GM18499 (cell line): ENCODE measurements around the gene GNA15.
"Not testable (repeated sequence)": the region's sequence is repeated elsewhere in the genome, so short reads cannot be mapped to it uniquely, and the experiment has no call there.

Experiments
- ATAC-seq: cut with Tn5 transposase; IDR thresholded peaks from one replicate; pipeline ENCODE4 v1.9.1; 2021; ENCODE audit warnings: moderate number of reproducible peaks; ENCODE audit not compliant: insufficient read depth, unreplicated experiment

Gene GNA15

GRCh38 chr19:3163230-3163886 lies 27.5 kb downstream of the GNA15 start:
- ATAC-seq, result no peak

- no peak for ATAC-seq
These were observed 28.1 kb downstream of the GNA15 start for GRCh38 chr19:3163943-3164342.

GRCh38 chr19:3167533-3168272 lies 31.9 kb downstream of the GNA15 start:
- no peak for ATAC-seq

GRCh38 chr19:3171894-3172672 lies 36.2 kb downstream of the GNA15 start:
- ATAC-seq, result no peak

DNA sequence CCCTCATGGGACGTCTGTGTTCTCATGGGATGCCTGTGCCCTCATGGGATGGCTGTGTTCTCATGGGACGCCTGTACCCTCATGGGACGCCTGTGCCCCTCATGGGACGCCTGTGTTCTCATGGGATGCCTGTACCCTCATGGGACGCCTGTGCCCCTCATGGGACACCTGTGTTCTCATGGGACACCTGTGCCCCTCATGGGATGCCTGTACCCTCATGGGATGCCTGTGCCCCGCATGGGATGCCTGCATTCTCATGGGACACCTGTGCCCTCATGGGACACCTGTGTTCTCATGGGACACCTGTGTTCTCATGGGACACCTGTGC lies 36.8 kb downstream of the GNA15 start:
- ATAC-seq, result not testable (repeated sequence)

DNA sequence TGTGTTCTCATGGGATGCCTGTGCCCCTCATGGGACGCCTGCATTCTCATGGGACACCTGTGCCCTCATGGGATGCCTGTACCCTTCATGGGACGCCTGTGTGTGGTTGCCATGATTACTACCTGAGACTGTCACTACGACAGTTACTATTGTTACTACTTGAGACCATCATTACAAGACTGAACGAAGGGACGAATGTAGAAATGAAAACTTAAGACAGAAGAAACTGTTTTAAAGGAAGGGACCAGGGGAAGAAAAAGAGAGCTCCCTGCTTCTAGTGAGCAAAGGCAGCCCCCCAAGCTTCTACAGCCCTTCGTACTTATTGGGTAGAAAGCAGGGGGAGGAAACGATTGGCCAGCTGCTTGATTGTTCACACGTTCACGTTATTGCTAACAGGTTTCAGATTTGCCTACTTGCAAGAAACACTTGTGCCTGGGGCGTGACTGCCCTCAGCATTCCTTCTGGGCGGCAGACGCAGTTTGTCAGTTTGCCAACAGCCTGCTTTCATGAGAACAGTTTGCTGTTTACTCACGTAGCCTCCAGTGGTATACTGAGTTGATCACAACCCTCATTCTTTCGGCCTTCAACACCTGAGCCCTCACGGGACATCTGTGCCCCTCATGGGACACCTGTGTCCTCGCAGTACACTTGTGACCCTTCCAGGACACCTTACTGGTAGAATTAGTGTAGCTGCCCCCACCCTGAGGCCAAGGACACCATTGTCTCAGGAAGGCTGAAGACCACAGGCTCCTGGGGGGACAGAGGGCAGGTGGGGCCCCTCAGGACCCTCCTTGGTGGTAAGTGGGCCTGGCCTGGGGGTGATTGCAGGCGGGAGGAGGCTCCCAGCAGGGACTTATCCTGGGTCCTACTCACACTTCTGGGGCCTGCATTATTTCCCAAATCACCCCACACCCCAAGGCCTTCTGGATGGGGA lies 40.2 kb downstream of the GNA15 start:
- ATAC-seq, result no peak

- no peak for ATAC-seq
These were observed 41.1 kb downstream of the GNA15 start for GRCh38 chr19:3176715-3177501.

GRCh38 chr19:3178377-3178972 lies 42.6 kb downstream of the GNA15 start, which contains the start of gene S1PR4:
Gene S1PR4 (plus strand): TSS chr19:3178769. CDS start chr19:3178793, 24 bp downstream.
- no peak for ATAC-seq

- ATAC-seq, result no peak
These were observed 43.3 kb downstream of the GNA15 start for GRCh38 chr19:3178973-3179738.

GRCh38 chr19:3179739-3180293 lies 44.0 kb downstream of the GNA15 start:
- no peak for ATAC-seq

GRCh38 chr19:3183721-3184641 lies 48.1 kb downstream of the GNA15 start:
- ATAC-seq, result no peak

GRCh38 chr19:3184847-3185460 lies 49.1 kb downstream of the GNA15 start:
- no peak for ATAC-seq

DNA sequence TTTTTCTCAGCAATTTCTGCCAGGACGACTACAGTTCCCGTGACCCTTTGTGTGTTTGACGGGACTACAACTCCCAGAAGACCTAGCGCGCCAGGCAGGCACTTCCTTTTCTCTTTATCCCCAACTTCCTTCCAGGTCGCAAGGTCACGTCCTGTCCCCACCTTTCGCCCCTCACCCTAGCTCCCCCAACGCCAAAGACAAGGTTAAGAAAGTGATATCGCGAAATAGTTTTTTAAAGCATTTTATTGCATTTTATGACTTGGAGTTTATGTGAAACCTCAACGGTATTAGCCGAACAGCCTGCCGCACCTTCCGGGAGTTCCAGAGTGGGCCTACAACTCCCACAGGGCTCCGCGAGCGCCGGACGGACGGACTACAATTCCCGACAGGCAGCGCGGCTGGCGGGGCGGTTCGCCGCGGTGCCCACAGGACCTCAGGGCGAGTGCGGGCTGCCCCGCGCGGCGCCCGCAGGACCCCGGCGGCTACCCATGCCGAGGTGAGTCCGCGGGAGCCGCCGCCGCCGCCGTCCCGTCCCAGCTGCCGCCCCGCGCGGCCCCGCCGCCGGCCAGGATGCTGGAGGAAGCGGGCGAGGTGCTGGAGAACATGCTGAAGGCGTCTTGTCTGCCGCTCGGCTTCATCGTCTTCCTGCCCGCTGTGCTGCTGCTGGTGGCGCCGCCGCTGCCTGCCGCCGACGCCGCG lies 49.8 kb downstream of the GNA15 start, which contains the start of gene NCLN:
Gene NCLN, plus strand, starts transcription at position 470 of the 699 bp plus-strand sequence. Its CDS starts 101 bp downstream, at position 571.
- ATAC-seq, result no peak

- ATAC-seq, result no peak
These were observed 50.4 kb downstream of the GNA15 start for GRCh38 chr19:3186160-3186688.

GRCh38 chr19:3186891-3187661 lies 51.2 kb downstream of the GNA15 start:
- ATAC-seq, result no peak
